DMS153 treated with DMSO at 0.1 percent for 48 hours (cell line): ENCODE results near the gene SPATA31A6.
"Not testable (repeated sequence)": the region's sequence is repeated elsewhere in the genome, so short reads cannot be mapped to it uniquely, and the experiment has no call there.

ENCODE experiments used
- DNase-seq: peaks from one replicate; lab custom pipeline; 2025; ENCODE audit not compliant: unreplicated experiment; lab: John Stamatoyannopoulos, UW

Gene SPATA31A6

DNA sequence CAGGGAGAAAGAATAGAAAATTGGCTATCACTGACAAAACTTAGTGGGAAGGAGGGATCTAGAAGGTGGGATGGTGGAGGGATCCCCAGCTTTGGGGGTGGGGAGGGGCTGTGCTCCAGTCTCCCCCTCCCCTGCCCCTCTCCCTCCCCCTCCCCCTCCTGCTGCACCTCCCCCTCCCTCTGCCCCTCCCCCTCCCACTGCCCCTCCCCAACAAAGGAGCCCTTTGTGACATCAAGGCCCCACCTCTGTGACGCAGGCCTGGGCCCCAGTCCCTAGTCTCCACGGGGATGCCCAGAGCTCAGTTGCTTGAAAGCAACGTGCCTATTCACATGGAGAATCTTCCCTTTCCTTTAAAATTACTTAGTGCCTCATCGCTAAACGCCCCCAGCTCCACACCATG lies at the start of gene SPATA31A6:
Gene SPATA31A6, plus strand, starts transcription at position 301 of the 400 bp plus-strand sequence. Its CDS starts 29 bp downstream, at position 330.
- not testable (repeated sequence) for DNase-seq

- DNase-seq: not testable (repeated sequence)
Measured at GRCh38 chr9:42160299-42160698, 23.2 kb upstream of the SPATA31A6 start.

DNA sequence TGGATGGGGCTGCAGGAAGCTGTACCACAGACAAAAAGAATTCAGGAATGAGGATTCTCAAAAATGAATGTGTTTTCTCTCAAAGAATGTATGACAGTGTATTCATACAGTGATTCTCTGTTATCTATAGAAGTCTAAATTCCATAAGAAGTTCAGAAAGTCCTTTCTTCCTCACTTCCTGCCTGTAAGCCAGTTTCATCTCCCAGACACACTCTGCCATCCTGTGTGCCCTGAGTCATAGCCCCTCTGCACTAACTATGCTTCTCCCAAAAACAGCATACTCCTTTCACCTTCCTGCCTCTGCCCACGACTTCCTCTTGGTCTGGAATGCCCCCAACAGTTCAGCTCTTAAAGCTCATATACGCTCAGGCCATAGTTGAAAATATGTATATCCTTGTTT lies 36.4 kb downstream of the SPATA31A6 start:
- DNase-seq: not testable (repeated sequence)

- not testable (repeated sequence) for DNase-seq
Measured at GRCh38 chr9:42223230-42223629, 39.8 kb downstream of the SPATA31A6 start.

DNA sequence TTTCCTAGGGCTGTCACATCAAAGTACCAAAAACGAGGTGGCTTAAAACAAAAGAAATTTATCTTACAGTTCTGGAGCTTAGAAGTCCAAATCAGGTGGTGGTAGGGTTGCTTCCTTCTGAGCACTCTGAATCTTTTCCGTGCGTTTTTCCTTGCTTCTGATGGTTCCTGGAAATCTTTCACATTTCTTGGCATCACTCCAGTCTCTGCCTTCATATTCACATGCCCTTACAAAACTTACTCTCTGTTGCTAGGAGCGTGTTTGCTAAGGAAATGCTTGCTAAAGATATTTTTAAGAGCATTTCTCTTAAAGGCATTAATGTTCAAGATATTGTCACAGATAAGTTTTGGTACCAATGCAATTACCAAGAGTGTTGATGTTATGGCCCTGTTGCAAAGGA lies 49.6 kb downstream of the SPATA31A6 start:
- DNase-seq: not testable (repeated sequence)

DNA sequence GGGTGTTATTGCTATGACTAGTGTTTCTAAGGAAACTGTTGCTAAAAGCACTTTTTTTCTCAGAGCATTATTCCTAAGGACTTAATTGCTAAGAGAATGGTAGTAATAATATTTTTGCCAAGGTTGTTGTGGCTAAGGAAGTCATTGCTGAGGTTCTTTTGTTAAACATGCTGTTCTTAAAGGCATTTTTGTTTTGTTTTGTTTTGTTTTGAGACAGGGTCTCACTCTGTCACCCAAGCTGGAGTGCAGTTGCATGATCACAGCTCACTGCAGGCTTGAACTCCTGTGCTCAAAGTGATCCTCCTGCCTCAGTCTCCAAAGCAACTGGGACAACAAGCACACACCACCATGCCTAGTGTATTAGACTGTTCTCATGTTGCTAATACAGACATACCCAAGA lies 51.2 kb downstream of the SPATA31A6 start:
- not testable (repeated sequence) for DNase-seq

DNA sequence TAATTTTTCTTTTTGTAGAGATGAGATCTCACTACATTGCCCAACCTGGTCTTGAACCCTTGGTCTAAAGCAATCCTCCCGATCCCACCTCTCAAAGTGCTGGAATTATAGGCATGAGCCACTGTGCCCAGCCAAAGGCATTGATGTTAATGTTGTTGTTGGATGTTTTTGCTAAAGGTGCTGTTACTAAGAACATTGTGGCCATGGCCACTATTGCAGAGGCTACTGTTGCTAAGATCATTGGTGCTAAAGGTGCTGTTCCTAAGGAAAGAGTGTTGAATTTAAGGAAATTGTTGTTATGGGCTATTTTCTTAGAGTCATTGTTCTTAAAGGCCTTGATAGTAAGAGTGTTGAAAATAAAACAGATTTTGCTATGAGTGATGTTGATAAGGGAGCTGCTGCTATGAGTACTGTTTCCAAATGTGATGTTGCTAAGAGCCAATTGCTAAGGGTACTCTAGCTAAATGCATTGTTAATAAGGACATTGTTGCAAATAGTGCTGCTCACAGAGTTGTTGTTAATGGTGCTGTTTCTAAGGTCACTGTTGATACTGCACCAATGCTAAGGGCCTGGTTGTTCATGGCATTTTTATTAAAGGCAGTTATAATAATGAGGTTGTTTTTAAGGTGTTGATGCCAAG lies 52.0 kb downstream of the SPATA31A6 start:
- DNase-seq: not testable (repeated sequence)

- DNase-seq: not testable (repeated sequence)
Measured at GRCh38 chr9:42236097-42236496, 52.6 kb downstream of the SPATA31A6 start.

DNA sequence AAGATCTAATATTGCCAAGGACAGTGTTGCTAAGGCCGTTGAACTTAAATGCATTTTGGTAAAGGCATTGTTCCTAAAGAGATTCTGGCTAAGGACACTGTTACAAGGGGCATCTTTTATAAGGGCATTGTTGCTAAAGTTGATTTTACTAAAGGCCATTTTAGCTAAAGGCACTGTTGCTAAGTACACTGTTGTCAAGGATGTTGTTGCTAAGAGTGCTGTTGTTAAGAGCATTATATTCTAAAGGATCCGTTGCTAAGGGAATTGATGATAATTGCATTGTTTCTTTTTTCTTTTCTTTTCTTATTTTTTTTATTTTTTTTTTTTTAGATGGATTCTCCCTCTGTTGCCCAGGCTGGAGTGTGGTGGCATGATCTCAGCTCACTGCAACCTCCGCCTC lies 53.9 kb downstream of the SPATA31A6 start:
- not testable (repeated sequence) for DNase-seq

GRCh38 chr9:42238862-42239261 lies 55.4 kb downstream of the SPATA31A6 start:
- not testable (repeated sequence) for DNase-seq
